HG03196 (cell line): ENCODE results near the gene C2CD5.
"Not testable (repeated sequence)": the region's sequence is repeated elsewhere in the genome, so short reads cannot be mapped to it uniquely, and the experiment has no call there.

ENCODE experiments used
- ATAC-seq: cut with Tn5 transposase; IDR thresholded peaks from one replicate; pipeline ENCODE4 v1.9.1; 2021; ENCODE audit not compliant: unreplicated experiment

Gene C2CD5

DNA sequence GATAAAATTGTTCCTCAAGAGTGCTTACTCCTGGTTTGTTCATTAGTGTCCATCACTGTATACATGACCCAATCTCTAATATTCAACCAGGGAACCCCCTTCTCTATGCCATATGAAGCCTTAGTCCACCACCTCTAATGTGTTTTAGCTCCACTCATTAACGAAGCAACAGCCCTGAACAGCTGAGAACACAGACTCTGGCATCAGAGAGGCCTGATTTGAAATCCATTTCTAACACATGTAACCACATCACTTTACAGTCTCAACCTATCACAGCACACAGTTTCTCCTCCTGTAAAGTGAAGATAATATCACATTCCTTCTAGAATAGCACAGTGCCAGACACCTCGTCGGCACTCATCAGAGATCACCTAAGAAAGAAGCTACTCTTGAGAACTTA is 64.3 kb downstream of the C2CD5 start:
- no peak for ATAC-seq

- no peak for ATAC-seq
These were observed 66.5 kb downstream of the C2CD5 start for GRCh38 chr12:22477894-22478287.

GRCh38 chr12:22477166-22477893 is 67.0 kb downstream of the C2CD5 start:
- ATAC-seq, result no peak

DNA sequence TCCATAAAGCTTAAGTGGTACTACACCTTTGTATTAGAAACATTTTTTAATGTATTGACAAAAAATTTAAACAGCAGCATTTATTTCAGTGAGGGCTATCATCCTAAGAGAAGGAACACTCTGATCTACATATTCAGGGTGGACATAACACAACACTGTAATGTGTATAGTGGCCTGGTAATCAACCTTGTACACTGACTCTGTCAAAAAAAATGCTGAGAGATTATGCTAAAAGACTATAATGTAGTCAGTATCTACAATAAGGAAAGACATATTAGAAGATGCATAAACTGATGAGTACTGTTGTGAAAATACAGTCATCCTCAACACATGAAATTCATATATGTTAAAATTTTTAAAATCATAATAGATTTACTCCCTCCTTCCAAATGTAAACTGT is 68.2 kb downstream of the C2CD5 start:
- no peak for ATAC-seq

DNA sequence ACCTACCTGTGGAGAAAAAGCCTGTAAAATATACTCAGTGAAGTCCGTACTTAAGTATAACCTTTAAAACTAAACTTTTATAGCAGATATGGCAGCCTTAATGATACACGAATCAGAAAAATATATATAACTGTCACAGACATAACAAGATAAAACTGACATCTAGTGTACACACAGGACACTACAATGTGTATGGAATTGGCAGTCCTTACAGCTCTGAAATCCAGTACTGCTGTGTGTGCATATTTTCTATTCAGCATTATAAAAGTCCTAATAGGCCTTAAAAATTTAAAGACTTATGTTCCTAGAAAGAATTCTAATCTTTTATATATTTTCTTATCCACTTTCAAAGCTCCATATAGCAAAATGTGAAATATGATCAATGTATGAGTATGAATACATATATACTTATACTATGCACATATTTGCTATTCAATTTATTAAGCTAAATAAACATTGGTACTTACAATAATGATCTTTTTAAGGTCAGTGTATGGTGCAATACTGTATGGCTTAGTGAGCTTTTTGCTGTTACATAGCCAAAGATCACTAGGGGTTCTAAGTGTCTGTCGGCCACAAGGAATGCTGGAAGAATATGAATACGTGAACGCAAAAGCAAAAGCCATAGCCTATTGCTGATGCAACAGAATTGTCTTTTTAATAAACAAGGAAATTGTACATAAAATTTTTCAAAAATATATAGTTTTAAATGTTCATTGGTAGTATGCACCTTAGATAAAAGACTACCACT is 69.2 kb downstream of the C2CD5 start:
- ATAC-seq, result no peak

DNA sequence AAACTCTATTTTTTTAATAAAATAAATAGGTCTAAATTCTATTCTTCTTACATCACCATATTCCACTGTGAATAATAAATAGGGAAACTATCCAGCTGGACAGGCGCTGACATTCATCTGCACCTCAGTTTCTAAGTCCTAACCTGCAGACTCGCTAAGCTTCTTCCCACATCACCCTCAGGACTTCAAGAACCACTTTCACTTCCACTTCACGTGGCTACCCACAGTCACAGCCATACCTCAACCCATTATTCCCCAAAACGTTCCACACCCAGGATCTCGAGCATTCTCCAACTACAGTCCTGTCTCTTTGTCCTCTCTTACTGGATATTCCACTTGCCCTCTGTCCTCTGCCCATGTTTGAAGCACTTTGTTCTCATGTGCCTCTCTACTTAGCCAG is 71.1 kb downstream of the C2CD5 start:
- no peak for ATAC-seq

DNA sequence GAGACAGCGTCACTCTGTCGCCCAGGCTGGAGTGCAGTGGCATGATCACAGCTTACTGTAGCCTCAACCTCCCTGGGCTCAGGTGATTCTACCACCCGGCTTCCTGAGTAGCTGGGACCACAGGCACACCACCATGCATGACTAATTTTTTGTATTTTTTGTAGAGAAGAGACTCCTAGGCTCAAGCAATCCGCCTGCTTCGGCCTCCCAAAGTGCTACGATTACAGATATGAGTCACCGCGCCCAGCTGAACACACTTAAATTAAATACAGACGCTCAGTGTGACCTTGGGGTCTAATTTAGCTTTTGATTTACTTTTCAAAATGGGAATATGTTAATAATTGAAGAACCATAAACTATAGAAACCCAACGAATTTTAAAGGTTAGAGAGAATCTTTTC is 77.2 kb downstream of the C2CD5 start:
- ATAC-seq, result no peak

GRCh38 chr12:22463306-22463705 is 81.0 kb downstream of the C2CD5 start:
- no peak for ATAC-seq

DNA sequence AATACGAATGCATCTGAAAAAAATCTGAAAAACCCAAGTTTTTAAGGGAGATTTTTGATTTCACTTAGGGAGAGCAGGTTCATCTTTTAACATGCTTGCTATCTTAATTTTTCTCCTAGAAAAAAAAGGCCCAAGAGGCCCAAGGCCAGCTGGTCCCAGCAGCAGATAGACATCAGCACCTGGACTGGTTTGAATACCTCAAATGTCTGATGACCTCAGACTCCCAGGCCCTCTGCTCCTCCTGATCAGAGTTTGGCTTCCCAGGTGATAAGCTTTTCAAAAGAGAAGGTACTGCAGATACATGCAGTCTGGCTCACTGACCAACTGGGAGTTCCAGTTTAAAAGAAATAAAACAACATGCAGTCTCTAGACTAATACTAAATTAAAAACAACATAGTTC is 82.6 kb downstream of the C2CD5 start:
- ATAC-seq, result no peak

GRCh38 chr12:22459838-22460490 is 84.4 kb downstream of the C2CD5 start:
- peak; percentile 56 for ATAC-seq

DNA sequence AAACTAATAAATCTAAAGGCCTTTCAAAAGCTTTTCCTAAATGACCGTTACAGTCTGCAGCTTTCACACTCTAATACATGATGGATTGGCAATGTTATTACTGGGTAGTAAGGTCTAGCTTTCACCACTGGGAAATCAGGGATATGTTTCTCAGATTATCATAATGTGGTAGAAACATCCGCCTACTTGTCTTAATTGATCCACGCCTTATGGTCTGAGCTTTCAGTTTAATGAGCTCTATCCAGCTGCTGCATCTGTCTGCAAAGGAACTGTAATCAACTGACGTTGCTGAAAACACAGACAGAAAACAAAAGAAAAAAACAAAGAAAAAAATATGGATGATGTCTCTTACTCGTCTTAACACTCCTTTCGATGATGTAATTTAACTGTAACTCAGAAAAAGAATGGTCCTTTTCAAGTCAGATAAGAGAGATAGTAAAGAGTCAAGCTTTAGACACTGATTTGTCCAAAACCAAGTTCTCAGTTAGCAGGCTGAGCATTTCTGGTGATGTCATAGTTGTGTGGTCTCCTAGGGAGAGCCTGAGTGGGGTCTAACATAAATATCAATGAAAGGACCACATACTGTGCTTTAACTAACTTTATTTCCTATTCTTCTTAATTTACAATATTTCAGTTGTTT is 85.9 kb downstream of the C2CD5 start:
- ATAC-seq, result no peak

DNA sequence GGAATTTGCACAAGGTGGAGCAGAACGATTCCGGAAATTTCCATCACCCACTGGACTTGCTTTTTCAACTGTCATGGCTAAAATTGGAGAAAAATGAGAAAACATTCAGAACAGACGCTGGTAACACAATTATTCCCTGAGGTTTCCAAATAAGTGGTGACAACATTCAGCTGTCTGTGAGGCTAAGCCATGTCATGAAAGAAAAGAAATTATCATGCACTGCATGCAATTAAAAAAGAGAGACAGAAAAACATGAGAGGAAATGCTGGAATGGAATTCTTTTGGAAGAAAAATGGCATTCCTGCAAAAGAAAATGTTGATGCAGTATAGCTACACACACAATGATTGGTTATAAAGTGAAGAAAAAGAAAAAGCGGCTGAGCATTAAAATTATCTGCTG is 87.3 kb downstream of the C2CD5 start:
- ATAC-seq, result no peak

- no peak for ATAC-seq
These were observed 90.8 kb downstream of the C2CD5 start for GRCh38 chr12:22453511-22453910.

GRCh38 chr12:22447223-22447622 is 97.1 kb downstream of the C2CD5 start:
- ATAC-seq, result no peak

- ATAC-seq, result not testable (repeated sequence)
These were observed 100.1 kb downstream of the C2CD5 start for GRCh38 chr12:22444317-22444665.

- ATAC-seq, result peak; percentile 99
These were observed 100.7 kb downstream of the C2CD5 start for GRCh38 chr12:22443379-22444316.

- no peak for ATAC-seq
These were observed 107.1 kb downstream of the C2CD5 start for GRCh38 chr12:22437031-22437806.

DNA sequence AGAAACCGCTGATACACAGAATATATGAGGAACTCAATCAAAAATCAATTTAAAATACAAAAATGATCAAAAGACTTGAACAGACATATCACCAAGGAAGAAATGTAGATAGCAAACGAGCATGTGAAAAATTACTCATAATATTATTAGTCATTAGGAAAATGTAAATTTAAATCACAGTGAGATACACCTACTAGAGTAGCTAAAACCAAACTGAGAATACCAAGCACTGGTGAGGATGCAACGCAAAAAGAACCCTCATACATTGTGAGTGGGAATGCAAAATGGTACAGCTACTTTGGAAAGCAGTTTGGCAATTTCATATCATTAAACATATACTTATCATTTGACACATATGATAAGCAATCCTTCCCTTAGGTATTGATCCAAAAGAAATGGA is 108.8 kb downstream of the C2CD5 start:
- no peak for ATAC-seq

DNA sequence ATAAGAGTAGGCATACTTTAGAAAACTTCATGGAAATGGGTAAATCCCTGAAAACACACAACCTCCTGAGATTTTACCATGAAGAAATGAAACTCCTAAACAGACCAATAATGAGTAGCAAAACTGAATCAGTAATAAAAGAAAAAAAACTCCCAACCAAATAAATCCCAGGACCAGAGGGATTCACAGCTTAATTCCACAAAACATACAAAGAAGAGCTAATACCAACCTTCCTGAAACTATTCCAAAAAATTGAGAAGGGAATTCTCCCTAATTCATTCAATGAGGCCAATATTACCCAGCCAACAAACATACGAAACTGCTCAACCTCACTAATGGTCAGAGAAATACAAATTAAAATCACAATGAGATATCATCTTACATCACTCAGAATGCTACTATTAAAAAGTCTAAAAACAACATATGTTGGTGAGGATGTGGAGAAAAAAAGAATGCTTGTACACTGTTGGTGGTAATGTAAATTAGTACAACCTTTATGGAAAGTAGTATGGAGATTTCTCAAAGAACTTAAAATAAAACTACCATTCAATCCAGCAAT is 112.6 kb downstream of the C2CD5 start:
- ATAC-seq, result no peak

- ATAC-seq, result no peak
These were observed 127.5 kb downstream of the C2CD5 start for GRCh38 chr12:22416801-22417200.
